Activated CD4-positive, alpha-beta memory T cell treated with anti-CD3 and anti-CD28 coated beads, Interleukin-2, amount 10 ng/mL, durations not matched to agents 7 days and 5 days (primary cell): Measurements from ENCODE around the gene USP10. TPM values are rescaled to one million over a fixed set of nuclear protein-coding genes. Genes with fewer than 3 reads are reported as not detected.

Source experiments
- CTCF ChIA-PET: fragments of 350-600 bp; sonication (Branson Sonifier 250); formaldehyde crosslinking; loops from one replicate; lab custom pipeline; 2021; ENCODE audit warnings: antibody characterized with exemption, inconsistent platforms; lab: Charles Lee
- POLR2A ChIA-PET: fragments of 350-600 bp; sonication (Branson Sonifier 250); formaldehyde crosslinking; loops from one replicate; lab custom pipeline; 2021; ENCODE audit warnings: antibody characterized with exemption; lab: Charles Lee
- DNase-seq: peaks from one replicate; pipeline ENCODE4 v3.0.0-alpha.2; 2020
- H3K27ac Mint-ChIP-seq: one replicate; pipeline ENCODE4 v1.8.0; 2021; ENCODE audit warnings: mild to moderate bottlenecking, mixed read lengths
- H3K27me3 Mint-ChIP-seq: one replicate; pipeline ENCODE4 v1.8.0; 2021; ENCODE audit warnings: mixed read lengths
- H3K36me3 Mint-ChIP-seq: one replicate; pipeline ENCODE4 v1.8.0; 2021; ENCODE audit warnings: low read depth, mixed read lengths
- H3K4me1 Mint-ChIP-seq: one replicate; pipeline ENCODE4 v1.8.0; 2021; ENCODE audit warnings: mixed read lengths
- H3K4me3 Mint-ChIP-seq: one replicate; pipeline ENCODE4 v1.8.0; 2021; ENCODE audit warnings: mild to moderate bottlenecking, mixed read lengths
- H3K9me3 Mint-ChIP-seq: one replicate; pipeline ENCODE4 v1.8.0; 2021; ENCODE audit warnings: mixed read lengths
- total RNA-seq, 2 experiments: library from RNA; stranded (reverse); gene quantifications; one replicate each; pipeline ENCODE4 v1.2.3, GENCODE V29; 2021

The USP10 gene
- 10 to 100 TPM; 92.2 to 94.4 TPM for total RNA-seq

GRCh38 chr16:84699712-84700445 is at the start of gene USP10:
USP10 (plus strand) TSS chr16:84700000; CDS start chr16:84700091, 91 bp downstream.
- peak; percentile 87 for DNase-seq
- Mint-ChIP-seq H3K4me1 (peaks cover 41% of the 10 kb centered on the region), H3K4me3 (peak within 1 kb of the TSS; percentile 97), H3K27ac (peak within 1 kb of the TSS; percentile 94), H3K9me3 (no peaks in the 10 kb centered on the region), H3K36me3 (peaks cover 2% of the 10 kb centered on the region), H3K27me3 (peaks cover 4% of the 10 kb centered on the region)
- CTCF ChIA-PET = interaction anchor here (0.7 to 2.2 kb wide), 5 partner anchors 13 to 151 kb away, joined by 4 to 31 read pairs (median 15); no protein-coding TSS in a partner anchor
- POLR2A ChIA-PET = interaction anchor here (0.7 to 2.3 kb wide), 17 partner anchors 10 to 195 kb away, joined by 3 to 10 read pairs (median 4); no protein-coding TSS in a partner anchor

GRCh38 chr16:84650062-84650991 is 49.5 kb upstream of the USP10 start:
- ChIA-PET POLR2A (interaction anchor here (1.4 to 2.3 kb wide), 3 partner anchors 9 to 135 kb away, joined by 3 to 6 read pairs (median 3); no protein-coding TSS in a partner anchor), CTCF (interaction anchor here (0.7 to 1.2 kb wide), 2 partner anchors 76 to 90 kb away, joined by 3 read pairs; no protein-coding TSS in a partner anchor)
- Mint-ChIP-seq H3K9me3 (no peaks in the 10 kb centered on the region), H3K4me1 (peaks cover 54% of the 10 kb centered on the region), H3K27ac (no peak overlapping the region), H3K27me3 (peaks cover 13% of the 10 kb centered on the region), H3K4me3 (peak overlapping the region; percentile 65), H3K36me3 (peaks cover 45% of the 10 kb centered on the region)
- no peak for DNase-seq

GRCh38 chr16:84652566-84652965 is 47.2 kb upstream of the USP10 start:
- H3K9me3 Mint-ChIP-seq = no peaks in the 10 kb centered on the region
- H3K27me3 Mint-ChIP-seq = peaks cover 2% of the 10 kb centered on the region
- H3K4me3 Mint-ChIP-seq = no peak overlapping the region
- peaks cover 68% of the 10 kb centered on the region for H3K4me1 Mint-ChIP-seq
- DNase-seq = peak; percentile 45
- peaks cover 59% of the 10 kb centered on the region for H3K36me3 Mint-ChIP-seq
- CTCF ChIA-PET = interaction anchor here (0.9 to 2.5 kb wide), 3 partner anchors 11 to 74 kb away, joined by 3 to 8 read pairs (median 8); no protein-coding TSS in a partner anchor
- POLR2A ChIA-PET = no interaction called here
- peak overlapping the region; percentile 45 for H3K27ac Mint-ChIP-seq

GRCh38 chr16:84654238-84654637 is 45.6 kb upstream of the USP10 start:
- Mint-ChIP-seq H3K27ac (no peak overlapping the region), H3K36me3 (peaks cover 72% of the 10 kb centered on the region)
- POLR2A ChIA-PET = interaction anchor here (1.4 to 1.6 kb wide), 3 partner anchors 9 to 13 kb away, joined by 3 to 5 read pairs (median 4); no protein-coding TSS in a partner anchor

GRCh38 chr16:84654998-84655397 is 44.8 kb upstream of the USP10 start:
- H3K36me3 Mint-ChIP-seq = peaks cover 77% of the 10 kb centered on the region
- ChIA-PET POLR2A (interaction anchor here (1.6 kb wide), 1 partner anchor 14 kb away, joined by 3 read pairs; no protein-coding TSS in a partner anchor), CTCF (interaction anchor here (0.8 to 1.4 kb wide), 5 partner anchors 32 to 84 kb away, joined by 3 to 5 read pairs (median 4); no protein-coding TSS in a partner anchor)
- no peaks in the 10 kb centered on the region for H3K27me3 Mint-ChIP-seq
- no peak overlapping the region for H3K27ac Mint-ChIP-seq
- H3K4me3 Mint-ChIP-seq = no peak overlapping the region
- DNase-seq = no peak
- no peaks in the 10 kb centered on the region for H3K9me3 Mint-ChIP-seq
- H3K4me1 Mint-ChIP-seq = peaks cover 70% of the 10 kb centered on the region

More at GRCh38 chr16:84654238-84654637, 45.6 kb upstream of the USP10 start:
- CTCF ChIA-PET = interaction anchor here (0.7 to 2.5 kb wide), 6 partner anchors 10 to 144 kb away, joined by 3 to 8 read pairs (median 4); no protein-coding TSS in a partner anchor
- no peak for DNase-seq
- Mint-ChIP-seq H3K4me3 (no peak overlapping the region), H3K27me3 (no peaks in the 10 kb centered on the region), H3K9me3 (no peaks in the 10 kb centered on the region), H3K4me1 (peaks cover 74% of the 10 kb centered on the region)

GRCh38 chr16:84656649-84657048 is 43.2 kb upstream of the USP10 start:
- H3K9me3 Mint-ChIP-seq = no peaks in the 10 kb centered on the region
- no peak for DNase-seq
- H3K27me3 Mint-ChIP-seq = no peaks in the 10 kb centered on the region
- peaks cover 73% of the 10 kb centered on the region for H3K36me3 Mint-ChIP-seq
- H3K4me3 Mint-ChIP-seq = no peak overlapping the region
- peaks cover 64% of the 10 kb centered on the region for H3K4me1 Mint-ChIP-seq
- H3K27ac Mint-ChIP-seq = peak overlapping the region; percentile 65
- CTCF ChIA-PET = interaction anchor here (1.4 to 1.5 kb wide), 2 partner anchors 16 to 69 kb away, joined by 5 read pairs; no protein-coding TSS in a partner anchor
- POLR2A ChIA-PET = no interaction called here

- peaks cover 58% of the 10 kb centered on the region for H3K4me1 Mint-ChIP-seq
- peaks cover 71% of the 10 kb centered on the region for H3K36me3 Mint-ChIP-seq
- H3K4me3 Mint-ChIP-seq = no peak overlapping the region
- peak overlapping the region; percentile 65 for H3K27ac Mint-ChIP-seq
- ChIA-PET CTCF (interaction anchor here (1.5 kb wide), 1 partner anchor 15 kb away, joined by 5 read pairs; no protein-coding TSS in a partner anchor), POLR2A (no interaction called here)
- DNase-seq = no peak
- H3K9me3 Mint-ChIP-seq = no peaks in the 10 kb centered on the region
- no peaks in the 10 kb centered on the region for H3K27me3 Mint-ChIP-seq
Observed at GRCh38 chr16:84657229-84657837, 42.5 kb upstream of the USP10 start.

GRCh38 chr16:84658690-84659089 is 41.1 kb upstream of the USP10 start:
- Mint-ChIP-seq H3K4me1 (peaks cover 48% of the 10 kb centered on the region), H3K27me3 (no peaks in the 10 kb centered on the region), H3K27ac (no peak overlapping the region), H3K9me3 (no peaks in the 10 kb centered on the region), H3K4me3 (no peak overlapping the region), H3K36me3 (peaks cover 72% of the 10 kb centered on the region)
- ChIA-PET CTCF (interaction anchor here (1.2 kb wide), 1 partner anchor 13 kb away, joined by 3 read pairs; no protein-coding TSS in a partner anchor), POLR2A (no interaction called here)
- DNase-seq = no peak

- DNase-seq = no peak
- H3K4me3 Mint-ChIP-seq = no peak overlapping the region
- CTCF ChIA-PET = interaction anchor here (5.2 kb wide), 1 partner anchor 12 kb away, joined by 31 read pairs; no protein-coding TSS in a partner anchor
- H3K9me3 Mint-ChIP-seq = no peaks in the 10 kb centered on the region
- H3K4me1 Mint-ChIP-seq = peaks cover 44% of the 10 kb centered on the region
- no peaks in the 10 kb centered on the region for H3K27me3 Mint-ChIP-seq
- peaks cover 74% of the 10 kb centered on the region for H3K36me3 Mint-ChIP-seq
- POLR2A ChIA-PET = no interaction called here
- no peak overlapping the region for H3K27ac Mint-ChIP-seq
Observed at GRCh38 chr16:84659656-84660300, 40.0 kb upstream of the USP10 start.

- H3K4me3 Mint-ChIP-seq = no peak overlapping the region
- POLR2A ChIA-PET = no interaction called here
- no peaks in the 10 kb centered on the region for H3K27me3 Mint-ChIP-seq
- CTCF ChIA-PET = interaction anchor here (1.0 to 5.2 kb wide), 2 partner anchors 11 to 65 kb away, joined by 3 to 31 read pairs; no protein-coding TSS in a partner anchor
- H3K4me1 Mint-ChIP-seq = peaks cover 35% of the 10 kb centered on the region
- H3K36me3 Mint-ChIP-seq = peaks cover 74% of the 10 kb centered on the region
- DNase-seq = no peak
- H3K27ac Mint-ChIP-seq = no peak overlapping the region
- no peaks in the 10 kb centered on the region for H3K9me3 Mint-ChIP-seq
Observed at GRCh38 chr16:84660973-84661372, 38.8 kb upstream of the USP10 start.

GRCh38 chr16:84661418-84662060 is 38.3 kb upstream of the USP10 start:
- no peak overlapping the region for H3K4me3 Mint-ChIP-seq
- POLR2A ChIA-PET = interaction anchor here (1.3 kb wide), 1 partner anchor 20 kb away, joined by 3 read pairs; no protein-coding TSS in a partner anchor
- CTCF ChIA-PET = interaction anchor here (1.0 to 5.2 kb wide), 3 partner anchors 11 to 65 kb away, joined by 3 to 31 read pairs (median 7); no protein-coding TSS in a partner anchor

More at GRCh38 chr16:84661418-84662060, 38.3 kb upstream of the USP10 start:
- peaks cover 77% of the 10 kb centered on the region for H3K36me3 Mint-ChIP-seq
- H3K27me3 Mint-ChIP-seq = no peaks in the 10 kb centered on the region
- H3K9me3 Mint-ChIP-seq = no peaks in the 10 kb centered on the region
- no peak overlapping the region for H3K27ac Mint-ChIP-seq
- no peak for DNase-seq
- H3K4me1 Mint-ChIP-seq = peaks cover 30% of the 10 kb centered on the region
